ENCODE data around the gene PHF14.

DNA sequence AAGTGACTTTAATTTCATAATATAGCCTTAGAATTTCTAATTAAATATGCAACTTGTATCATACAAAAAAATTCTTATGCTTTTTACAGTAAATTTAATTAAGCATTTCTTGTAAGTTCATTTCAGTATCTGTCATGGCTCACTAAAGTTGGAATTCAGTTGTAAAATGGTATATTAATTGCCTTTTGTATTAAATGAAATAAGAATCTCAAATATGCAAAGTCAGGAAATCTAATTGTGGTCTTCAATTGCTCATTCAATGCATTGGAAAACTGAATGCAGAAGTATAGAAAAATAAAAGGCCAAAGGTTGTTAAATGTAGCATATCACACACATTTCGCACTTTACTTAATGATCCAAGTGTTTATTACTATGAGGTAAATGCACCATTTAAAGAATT lies 189.5 kb downstream of the PHF14 start:
- TF ChIP-seq, protein P1, sequence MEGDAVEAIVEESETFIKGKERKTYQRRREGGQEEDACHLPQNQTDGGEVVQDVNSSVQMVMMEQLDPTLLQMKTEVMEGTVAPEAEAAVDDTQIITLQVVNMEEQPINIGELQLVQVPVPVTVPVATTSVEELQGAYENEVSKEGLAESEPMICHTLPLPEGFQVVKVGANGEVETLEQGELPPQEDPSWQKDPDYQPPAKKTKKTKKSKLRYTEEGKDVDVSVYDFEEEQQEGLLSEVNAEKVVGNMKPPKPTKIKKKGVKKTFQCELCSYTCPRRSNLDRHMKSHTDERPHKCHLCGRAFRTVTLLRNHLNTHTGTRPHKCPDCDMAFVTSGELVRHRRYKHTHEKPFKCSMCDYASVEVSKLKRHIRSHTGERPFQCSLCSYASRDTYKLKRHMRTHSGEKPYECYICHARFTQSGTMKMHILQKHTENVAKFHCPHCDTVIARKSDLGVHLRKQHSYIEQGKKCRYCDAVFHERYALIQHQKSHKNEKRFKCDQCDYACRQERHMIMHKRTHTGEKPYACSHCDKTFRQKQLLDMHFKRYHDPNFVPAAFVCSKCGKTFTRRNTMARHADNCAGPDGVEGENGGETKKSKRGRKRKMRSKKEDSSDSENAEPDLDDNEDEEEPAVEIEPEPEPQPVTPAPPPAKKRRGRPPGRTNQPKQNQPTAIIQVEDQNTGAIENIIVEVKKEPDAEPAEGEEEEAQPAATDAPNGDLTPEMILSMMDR (IDR thresholded peaks at IDR 0.05), result no peak
- no peak for TF ChIP-seq POLR2A (IDR thresholded peaks at IDR 0.05; ENCODE audit: low read depth)
- TF ChIP-seq EP300 (IDR thresholded peaks at IDR 0.05), result no peak
- no peak for TF ChIP-seq POLR2AphosphoS5 (IDR thresholded peaks at IDR 0.05)
